Stimulated activated CD8-positive, alpha-beta memory T cell treated with anti-CD3 and anti-CD28 coated beads, Interleukin-4, amount 100 ng/mL, for 1 hour (primary cell): Measurements from ENCODE around the gene PROP1.
"Not testable (repeated sequence)": the region's sequence is repeated elsewhere in the genome, so short reads cannot be mapped to it uniquely, and the experiment has no call there.

ENCODE experiments used
- DNase-seq, 2 donors: peaks; one replicate each; pipeline ENCODE4 v3.0.0-alpha.2; 2020; ENCODE audit warnings: low read depth in 2 of 2, low spot score in 1 of 2

PROP1 gene

GRCh38 chr5:177995691-177996595 lies at the start of gene PROP1:
PROP1 (minus strand) TSS chr5:177996242; CDS start chr5:177995933, 309 bp downstream.
- no peak for DNase-seq

- DNase-seq: not testable (repeated sequence)
Measured at GRCh38 chr5:178019379-178020030, 23.5 kb upstream of the PROP1 start.

- DNase-seq: not testable (repeated sequence)
Measured at GRCh38 chr5:178012758-178013157, 16.7 kb upstream of the PROP1 start.

- not testable (repeated sequence) for DNase-seq
Measured at GRCh38 chr5:178011816-178012554, 15.9 kb upstream of the PROP1 start.

- DNase-seq: not testable (repeated sequence)
Measured at GRCh38 chr5:178007272-178007671, 11.2 kb upstream of the PROP1 start.

- peak in 1 of 2 donors; percentile 10 for DNase-seq
Measured at GRCh38 chr5:178006536-178007231, 10.6 kb upstream of the PROP1 start.

GRCh38 chr5:178006181-178006535 lies 10.1 kb upstream of the PROP1 start:
- not testable (repeated sequence) for DNase-seq

GRCh38 chr5:177997846-177998245 lies 1.8 kb upstream of the PROP1 start:
- no peak for DNase-seq

- no peak for DNase-seq
Measured at GRCh38 chr5:177997319-177997670, 1.3 kb upstream of the PROP1 start.

- no peak for DNase-seq
Measured at GRCh38 chr5:177996660-177997318, 747 bp upstream of the PROP1 start.

GRCh38 chr5:177994561-177995190 lies 1.4 kb downstream of the PROP1 start:
- no peak for DNase-seq

GRCh38 chr5:177994063-177994462 lies 2.0 kb downstream of the PROP1 start:
- no peak for DNase-seq

GRCh38 chr5:177992466-177992865 lies 3.6 kb downstream of the PROP1 start:
- DNase-seq: no peak

GRCh38 chr5:177988989-177989625 lies 6.9 kb downstream of the PROP1 start:
- DNase-seq: no peak

- DNase-seq: no peak
Measured at GRCh38 chr5:177987326-177987725, 8.7 kb downstream of the PROP1 start.

- DNase-seq: no peak
Measured at GRCh38 chr5:177985430-177986040, 10.5 kb downstream of the PROP1 start.

- no peak for DNase-seq
Measured at GRCh38 chr5:177984584-177985206, 11.3 kb downstream of the PROP1 start.

GRCh38 chr5:177983763-177984583 lies 12.1 kb downstream of the PROP1 start:
- no peak for DNase-seq
